Panc1 (cell line): ENCODE measurements around the gene SEL1L3.

Experiments used
- POLR2AphosphoS5 ChIP-seq: IDR thresholded peaks from 2 replicates; pipeline ENCODE4 v1.6.1; 2012; ENCODE audit warnings: mild to moderate bottlenecking, low read depth, low read length, moderate library complexity
- REST ChIP-seq, 2 experiments: IDR thresholded peaks; 2 replicates each; pipeline ENCODE4 v1.6.1; 2011 to 2012; ENCODE audit warnings: low read depth in 2 of 2, control low read depth in 1 of 2, low read length in 1 of 2, mild to moderate bottlenecking in 1 of 2, moderate library complexity in 1 of 2; ENCODE audit not compliant: insufficient read depth in 1 of 2
- SIN3A ChIP-seq: IDR thresholded peaks from 2 replicates; pipeline ENCODE4 v1.6.1; 2012; ENCODE audit warnings: low read depth, mild to moderate bottlenecking, low read length, moderate library complexity, borderline replicate concordance; ENCODE audit not compliant: insufficient read depth
- TCF7L2 ChIP-seq: IDR thresholded peaks from 2 replicates; pipeline ENCODE4 v1.6.1; 2011; ENCODE audit warnings: mild to moderate bottlenecking, low read depth, low read length, inconsistent platforms
- TF ChIP-seq, protein P1 (sequence below): fragments of 450-650 bp; IDR thresholded peaks from 2 replicates; pipeline ENCODE4 v1.5.1; 2017; ENCODE audit warnings: mild to moderate bottlenecking

GRCh38 chr4:25827897-25828296 lies 34.9 kb downstream of the SEL1L3 start:
- TF ChIP-seq REST (IDR thresholded peaks at IDR 0.05; ENCODE audit: insufficient read depth in 1 of 2, low read depth in 2 of 2, low read length in 1 of 2) (no peak), POLR2AphosphoS5 (no peak), SIN3A (no peak), TCF7L2 (no peak)
- TF ChIP-seq, protein P1, sequence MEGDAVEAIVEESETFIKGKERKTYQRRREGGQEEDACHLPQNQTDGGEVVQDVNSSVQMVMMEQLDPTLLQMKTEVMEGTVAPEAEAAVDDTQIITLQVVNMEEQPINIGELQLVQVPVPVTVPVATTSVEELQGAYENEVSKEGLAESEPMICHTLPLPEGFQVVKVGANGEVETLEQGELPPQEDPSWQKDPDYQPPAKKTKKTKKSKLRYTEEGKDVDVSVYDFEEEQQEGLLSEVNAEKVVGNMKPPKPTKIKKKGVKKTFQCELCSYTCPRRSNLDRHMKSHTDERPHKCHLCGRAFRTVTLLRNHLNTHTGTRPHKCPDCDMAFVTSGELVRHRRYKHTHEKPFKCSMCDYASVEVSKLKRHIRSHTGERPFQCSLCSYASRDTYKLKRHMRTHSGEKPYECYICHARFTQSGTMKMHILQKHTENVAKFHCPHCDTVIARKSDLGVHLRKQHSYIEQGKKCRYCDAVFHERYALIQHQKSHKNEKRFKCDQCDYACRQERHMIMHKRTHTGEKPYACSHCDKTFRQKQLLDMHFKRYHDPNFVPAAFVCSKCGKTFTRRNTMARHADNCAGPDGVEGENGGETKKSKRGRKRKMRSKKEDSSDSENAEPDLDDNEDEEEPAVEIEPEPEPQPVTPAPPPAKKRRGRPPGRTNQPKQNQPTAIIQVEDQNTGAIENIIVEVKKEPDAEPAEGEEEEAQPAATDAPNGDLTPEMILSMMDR: no peak
